ENCODE measurements around the gene PLPPR3. TPM values are rescaled to one million over a fixed set of nuclear protein-coding genes. Genes with fewer than 3 reads are reported as not detected.

PLPPR3 gene
- total and polyA plus RNA-seq, 4 donors = 3.1 TPM; not detected in 3

GRCh38 chr19:810077-810855, 11.5 kb downstream of the PLPPR3 start (continued):
- no peak for TF ChIP-seq CTCF (IDR thresholded peaks at IDR 0.05; ENCODE audit: low read depth, low read length, missing input control)
- TF ChIP-seq FOXA2 (IDR thresholded peaks at IDR 0.05) = no peak

GRCh38 chr19:808423-808775, 13.4 kb downstream of the PLPPR3 start:
- Histone ChIP-seq H3K36me3 (ENCODE audit: control insufficient read depth in 4 of 4, insufficient read depth in 3 of 4, low read depth in 1 of 4, low read length in 3 of 4) (peaks cover 37 to 75% (median 64%) of the 10 kb centered on the region in 4 donors), H3K4me1 (ENCODE audit: control insufficient read depth in 4 of 4, insufficient read depth in 4 of 4, low read length in 3 of 4) (no peaks in the 10 kb centered on the region), H3K27ac (ENCODE audit: low read depth in 1 of 2, low read length in 2 of 2) (no peak overlapping the region), H3K27me3 (ENCODE audit: control insufficient read depth in 4 of 4, insufficient read depth in 4 of 4, low read length in 3 of 4) (no peaks in the 10 kb centered on the region), H3K9ac (ENCODE audit: low read depth in 1 of 2, low read length in 2 of 2) (no peak overlapping the region), H3K9me3 (ENCODE audit: control insufficient read depth in 4 of 4, low read length in 3 of 4) (no peaks in the 10 kb centered on the region), H3K4me3 (ENCODE audit: low read depth in 1 of 3, low read length in 3 of 3) (no peak overlapping the region)
- TF ChIP-seq CTCF (IDR thresholded peaks at IDR 0.05; ENCODE audit: low read depth, low read length, missing input control) = no peak
- no peak for TF ChIP-seq TAF1 (conservative IDR thresholded peaks at IDR 0.05)
- TF ChIP-seq SP1 (IDR thresholded peaks at IDR 0.05) = no peak
- no peak for TF ChIP-seq FOXA1 (IDR thresholded peaks at IDR 0.05)
- no peak for TF ChIP-seq RXRA (IDR thresholded peaks at IDR 0.05)
- TF ChIP-seq NR2F2 (IDR thresholded peaks at IDR 0.05) = no peak
- TF ChIP-seq FOXA2 (IDR thresholded peaks at IDR 0.05) = no peak
- no peak for TF ChIP-seq JUND (IDR thresholded peaks at IDR 0.05)
- TF ChIP-seq REST (IDR thresholded peaks at IDR 0.05) = no peak
- TF ChIP-seq EGR1 (IDR thresholded peaks at IDR 0.05; ENCODE audit: low read depth in 2 of 2) = no peak
- no peak for TF ChIP-seq MAX (IDR thresholded peaks at IDR 0.05)
- no peak for TF ChIP-seq HNF4G (IDR thresholded peaks at IDR 0.05)
- no peak for TF ChIP-seq ATF3 (IDR thresholded peaks at IDR 0.05)
- no peak for TF ChIP-seq ZBTB33 (IDR thresholded peaks at IDR 0.05)
- no peak for TF ChIP-seq HNF4A (conservative IDR thresholded peaks at IDR 0.05)
- no peak for TF ChIP-seq GABPA (IDR thresholded peaks at IDR 0.05 in 1 of 2, conservative IDR thresholded peaks at IDR 0.05 in 1 of 2)
- TF ChIP-seq YY1 (IDR thresholded peaks at IDR 0.05) = no peak
- TF ChIP-seq RAD21 (IDR thresholded peaks at IDR 0.05) = no peak
- peak; percentile 31 for DNase-seq (ENCODE audit: low spot score)
- WGBS = 95% methylated on average over 26 of the region's 26 CpGs
